ENCODE data around the gene CNKSR3.

CNKSR3 gene

DNA sequence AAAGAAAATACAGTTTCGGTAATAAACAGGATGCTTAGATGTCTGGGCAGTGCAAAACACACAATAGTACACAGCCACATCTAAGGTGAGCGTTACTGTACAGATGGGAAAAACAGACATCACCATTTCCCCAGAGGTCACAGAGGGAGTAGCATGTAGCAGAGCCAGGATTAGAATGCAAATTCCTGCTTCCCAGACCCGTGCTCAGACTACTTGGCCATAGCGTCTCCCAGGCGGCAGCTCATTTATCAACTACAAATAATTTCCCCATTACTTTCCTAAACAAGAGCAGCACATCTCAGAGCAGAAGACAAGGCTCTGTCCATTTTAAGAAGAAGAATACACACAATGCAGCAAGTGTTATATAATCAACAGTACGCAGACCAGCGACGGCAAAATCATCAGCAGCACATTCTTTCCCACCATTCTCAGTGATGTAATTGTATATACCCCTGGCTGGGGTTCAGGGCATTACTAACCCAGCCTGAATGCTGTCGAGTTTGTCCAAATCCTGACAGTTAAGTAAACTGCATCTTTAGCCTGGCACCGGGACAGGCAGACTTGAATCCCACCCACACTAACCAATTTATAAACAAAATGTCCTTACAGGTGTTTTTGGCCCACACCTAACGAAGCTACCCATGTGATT is 61.9 kb downstream of the CNKSR3 start:
- DNase-seq: no peak

DNA sequence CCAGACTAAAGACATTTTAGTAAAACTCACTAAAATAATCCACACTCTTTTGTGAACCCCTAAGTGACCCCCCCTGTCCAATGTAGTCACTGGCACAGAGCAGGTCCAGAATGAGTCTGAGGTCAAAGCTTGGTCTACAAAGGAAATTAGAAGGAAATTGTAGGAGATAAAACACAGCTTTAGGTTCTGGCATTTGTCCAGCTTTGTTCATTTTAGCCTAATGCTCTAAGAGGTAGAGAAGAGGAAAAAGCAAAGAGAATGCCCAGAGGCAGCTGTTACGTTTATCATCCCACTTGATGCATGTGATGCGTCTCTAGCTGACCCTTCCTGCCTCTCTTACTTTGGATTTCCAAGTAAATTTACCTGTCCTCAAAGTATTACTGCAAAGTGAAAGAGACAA is 62.5 kb downstream of the CNKSR3 start:
- DNase-seq: no peak

DNA sequence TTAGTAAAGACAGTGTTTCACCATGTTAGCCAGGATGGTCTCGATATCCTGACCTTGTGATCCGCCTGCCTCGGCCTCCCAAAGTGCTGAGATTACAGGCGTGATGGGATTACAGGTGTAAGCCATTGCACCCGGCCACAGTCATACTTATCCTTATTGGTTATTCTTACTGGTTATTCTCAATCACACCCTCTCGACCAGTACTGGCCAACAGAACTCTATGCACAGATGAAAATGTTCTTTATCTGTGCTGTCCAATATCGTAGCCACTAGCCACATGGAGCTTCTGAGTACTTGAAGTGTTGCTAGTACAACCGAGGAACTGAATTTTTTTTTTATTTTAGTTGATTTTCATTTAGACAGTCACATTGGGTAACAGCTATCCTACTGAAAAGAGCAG is 63.5 kb downstream of the CNKSR3 start:
- no peak for DNase-seq

DNA sequence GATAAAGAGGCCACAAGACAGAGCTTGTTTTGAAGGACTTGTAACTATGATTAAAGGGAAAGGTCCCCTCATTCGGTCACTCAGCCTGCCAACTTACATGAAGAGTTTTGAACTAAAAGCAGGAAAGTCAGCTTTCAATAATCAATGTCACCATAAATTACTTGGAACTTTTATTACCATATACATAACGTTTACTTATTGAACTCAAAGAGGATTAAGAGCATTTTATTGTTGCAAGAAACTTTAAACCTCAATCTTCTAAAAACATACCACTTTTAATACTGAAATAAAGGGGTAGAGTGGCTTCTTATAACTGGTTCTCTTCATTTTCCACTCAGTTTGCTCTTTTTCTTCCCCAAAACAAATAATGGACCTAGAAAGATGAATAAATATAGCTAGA is 65.1 kb downstream of the CNKSR3 start:
- DNase-seq: no peak

DNA sequence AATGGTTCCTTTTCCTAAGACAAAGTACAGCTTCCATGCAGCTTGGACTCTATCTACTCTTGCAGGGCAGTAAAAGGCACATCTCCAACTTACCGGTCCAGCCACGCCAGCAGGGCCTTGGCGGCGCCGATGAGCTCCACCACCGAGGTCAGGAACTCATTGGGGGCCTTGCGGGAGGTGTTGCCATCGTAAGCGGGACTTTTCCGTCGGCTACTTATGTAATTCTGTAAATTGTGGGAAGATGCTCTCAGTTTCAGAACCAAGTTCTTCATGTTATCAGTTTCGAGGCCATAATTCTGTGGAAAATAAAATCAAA is 68.5 kb downstream of the CNKSR3 start:
- no peak for DNase-seq

DNA sequence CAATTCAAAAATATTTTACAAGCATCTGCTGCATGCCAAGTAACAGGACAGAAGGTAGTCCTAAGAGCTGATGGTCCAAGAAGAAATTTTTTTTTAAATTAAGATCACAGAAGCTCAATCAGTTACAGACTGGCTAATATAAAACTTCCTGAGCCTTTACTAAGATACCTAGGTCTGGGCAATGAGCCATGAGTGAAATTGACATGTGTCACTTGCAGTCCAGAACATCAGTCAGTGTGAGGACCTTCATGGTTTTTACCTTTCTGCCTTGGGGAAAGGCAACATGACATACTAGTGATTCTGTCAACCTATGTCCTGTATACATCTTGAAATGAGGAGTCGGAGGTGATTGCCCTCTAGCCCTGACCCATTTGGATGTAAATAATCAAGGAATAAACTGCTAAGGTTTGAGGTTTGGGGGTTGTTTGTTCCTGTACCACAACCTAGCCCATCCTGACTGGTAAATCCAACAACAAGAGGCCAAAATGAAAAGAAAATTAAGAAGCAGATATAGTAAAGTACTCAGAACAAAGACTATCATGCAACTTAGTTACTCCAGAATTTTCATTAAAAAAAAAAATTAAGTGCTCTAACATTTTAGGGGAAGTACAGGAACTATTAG is 70.0 kb downstream of the CNKSR3 start:
- no peak for DNase-seq

DNA sequence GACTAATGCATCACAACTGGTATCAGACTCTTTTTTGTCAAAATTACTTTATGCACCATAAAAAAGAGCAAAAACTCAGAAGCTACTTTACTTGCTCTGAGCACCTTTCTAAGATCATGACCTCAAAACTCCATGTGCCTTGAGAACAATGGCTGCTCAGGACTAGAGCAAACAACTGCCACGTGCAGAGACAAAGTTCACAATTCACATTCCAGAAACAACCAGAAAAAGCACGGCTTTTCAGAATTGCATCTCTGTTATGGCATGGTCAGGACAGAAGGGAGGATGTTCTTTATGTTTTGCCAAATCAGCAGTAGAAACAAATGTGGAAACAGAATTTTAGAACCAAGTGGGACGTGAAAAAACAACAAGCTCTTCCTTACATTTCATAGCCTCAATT is 70.5 kb downstream of the CNKSR3 start:
- no peak for DNase-seq

DNA sequence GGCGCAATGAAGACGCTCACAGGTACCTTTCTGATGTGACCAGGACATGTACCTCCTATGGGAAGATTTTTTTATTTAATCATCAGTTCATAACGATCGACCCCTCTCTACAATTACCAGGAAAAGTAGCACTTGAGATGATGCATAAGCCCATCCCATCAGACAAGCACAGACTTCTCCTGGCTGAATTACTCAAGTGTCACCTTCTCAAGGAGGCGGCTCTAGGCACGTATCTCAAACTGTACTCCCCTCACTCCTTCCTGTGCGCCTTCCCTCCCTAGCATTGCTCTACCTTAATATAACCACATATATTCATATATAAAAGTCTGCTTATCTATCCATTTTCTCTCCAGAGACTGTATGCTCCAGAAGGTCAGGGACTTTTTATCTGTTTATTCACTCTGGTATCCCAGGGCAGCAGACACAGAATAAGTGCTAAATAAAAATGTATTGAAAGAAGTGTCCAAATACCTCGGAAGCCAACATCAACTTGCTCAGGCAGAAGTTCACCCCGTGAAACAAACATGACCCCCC is 71.5 kb downstream of the CNKSR3 start:
- DNase-seq: no peak

DNA sequence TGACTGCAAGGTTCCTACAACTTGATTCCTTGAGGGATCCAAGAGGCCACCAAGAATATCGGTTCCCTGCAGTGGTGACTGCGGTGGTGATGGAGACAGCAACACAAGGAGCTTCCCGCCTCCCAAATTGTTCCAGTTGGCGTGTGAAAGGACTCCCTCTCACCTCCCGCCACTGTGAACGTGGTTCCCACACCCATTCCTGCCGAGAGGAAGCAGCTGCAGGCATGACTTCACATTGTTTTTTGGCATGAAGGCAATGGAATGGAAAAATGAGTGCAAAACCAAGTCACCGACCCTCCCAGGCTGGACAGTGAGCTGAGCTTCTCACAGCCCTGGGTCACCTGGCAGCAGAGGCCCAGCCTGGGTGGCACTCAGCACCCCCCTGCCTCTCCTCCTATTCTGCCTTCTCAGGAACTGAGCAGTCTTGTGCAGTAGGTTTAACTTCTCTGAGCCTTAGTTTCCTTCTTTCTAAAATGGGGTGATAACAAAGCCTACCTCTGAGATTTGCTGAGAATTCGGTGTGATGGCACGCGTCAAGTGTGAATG is 75.0 kb downstream of the CNKSR3 start:
- no peak for DNase-seq

DNA sequence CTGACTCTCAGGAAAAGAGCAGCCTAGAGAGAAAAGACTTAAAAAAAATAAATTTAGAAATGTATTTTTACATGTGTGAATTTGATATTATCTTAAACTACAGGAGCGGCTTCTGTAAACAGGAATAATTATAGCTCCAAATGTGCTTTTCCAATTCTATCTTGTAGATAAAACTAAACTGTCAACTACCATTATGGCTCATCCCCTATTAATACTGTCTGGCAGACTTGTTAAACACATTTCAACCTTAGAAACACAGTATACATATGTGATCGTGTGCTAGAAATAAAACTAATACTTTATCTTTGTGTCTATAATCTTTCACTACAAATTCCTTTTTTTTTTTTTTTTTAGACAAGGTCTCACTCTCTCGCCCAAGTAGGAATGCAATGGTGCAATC is 75.8 kb downstream of the CNKSR3 start:
- no peak for DNase-seq

DNA sequence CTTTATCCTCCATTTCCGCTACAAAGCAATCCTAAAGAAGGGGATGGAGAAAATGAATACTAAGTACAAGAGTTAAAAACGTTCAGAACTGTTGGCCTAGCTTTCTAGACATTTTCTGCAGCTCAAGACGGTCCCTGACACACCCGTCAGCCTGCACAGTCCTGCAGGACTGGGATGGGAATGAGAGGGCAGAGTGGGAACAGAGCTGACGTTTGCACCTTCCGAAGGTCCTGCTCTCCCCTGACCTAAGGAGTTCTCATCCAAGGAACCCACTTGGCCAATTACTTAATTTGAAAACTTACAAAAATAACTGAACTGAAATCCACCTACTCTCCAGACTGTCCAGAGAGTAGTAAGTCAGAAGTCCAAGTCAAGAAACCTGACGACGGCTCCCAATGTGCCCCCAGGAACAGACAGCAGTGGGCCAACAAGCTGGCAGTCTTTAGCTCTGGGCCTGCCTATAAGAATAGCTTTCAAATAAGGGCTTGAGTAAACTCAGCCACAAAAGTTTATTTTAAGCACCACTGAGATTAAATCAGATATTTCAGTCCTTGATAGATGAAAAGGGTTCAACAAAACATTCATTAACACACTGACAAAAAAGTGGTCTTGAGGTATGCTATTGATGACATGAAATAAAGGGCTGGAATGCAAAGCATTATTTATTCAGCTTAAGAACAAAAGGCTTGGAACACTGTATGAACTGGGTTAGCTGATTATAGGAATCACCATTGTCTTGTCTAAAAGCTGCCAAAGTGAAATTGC is 76.8 kb downstream of the CNKSR3 start:
- no peak for DNase-seq

DNA sequence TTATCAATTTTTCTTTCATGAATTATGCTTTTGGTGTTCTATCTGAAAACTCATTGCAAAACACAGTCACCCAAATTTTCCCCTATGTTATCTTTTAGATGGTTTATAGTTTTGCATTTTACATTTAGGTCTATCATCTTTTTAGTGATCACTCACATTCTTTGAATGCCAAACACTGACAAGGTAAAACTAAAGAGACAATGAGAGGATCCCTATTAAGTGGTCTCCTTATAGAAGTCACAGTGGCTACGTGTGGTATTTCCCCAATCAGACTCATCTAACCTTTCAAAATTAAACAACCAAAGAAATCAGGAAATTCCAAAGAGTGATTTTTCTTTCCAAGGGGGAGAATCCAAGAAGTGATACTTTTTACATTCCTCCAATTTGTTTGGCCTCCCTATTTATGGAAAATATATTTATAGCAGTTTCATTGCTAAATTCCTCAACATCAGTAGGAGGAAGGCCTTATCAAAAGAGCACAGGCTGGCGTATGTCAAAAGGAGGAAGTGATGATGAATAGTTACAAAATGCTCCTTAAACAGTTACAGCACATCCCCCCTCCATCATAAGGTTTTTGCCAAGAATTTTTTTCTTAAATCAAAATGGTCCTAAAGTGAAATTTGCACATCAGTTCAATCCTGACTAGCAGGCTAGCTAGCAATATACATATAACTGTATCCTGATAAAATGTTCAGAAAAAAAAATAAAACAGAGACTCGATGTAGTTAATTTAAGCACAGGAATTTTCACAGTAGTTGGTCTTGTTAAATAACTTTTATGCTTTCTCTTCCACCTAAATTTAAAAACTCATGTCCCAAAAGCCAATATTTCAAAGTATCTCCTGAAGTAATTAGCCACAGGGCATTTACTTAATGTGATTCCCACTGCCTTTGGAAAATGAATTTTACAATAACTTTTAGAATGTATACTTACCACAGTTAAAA is 77.7 kb downstream of the CNKSR3 start:
- DNase-seq: no peak

DNA sequence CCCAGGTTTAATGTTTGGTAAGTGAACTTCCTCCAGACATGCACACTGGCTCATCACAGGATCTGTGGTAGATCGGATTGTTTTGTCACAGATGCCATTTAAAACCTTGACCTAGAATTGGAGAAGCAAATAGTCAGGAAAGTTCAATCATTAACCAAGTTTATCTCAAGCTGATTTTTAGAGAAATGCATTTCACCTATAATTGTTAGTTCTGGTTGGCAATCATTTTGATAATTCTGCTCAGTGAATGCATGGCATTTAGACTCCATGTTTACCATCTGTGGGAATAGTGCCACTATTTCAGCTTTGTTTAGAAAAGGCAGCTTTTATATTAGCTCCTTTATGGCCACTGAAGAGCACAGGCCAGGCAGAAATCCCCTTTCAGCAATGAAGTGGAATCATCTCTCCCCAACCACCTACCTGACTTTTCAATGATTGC is 80.0 kb downstream of the CNKSR3 start:
- no peak for DNase-seq

DNA sequence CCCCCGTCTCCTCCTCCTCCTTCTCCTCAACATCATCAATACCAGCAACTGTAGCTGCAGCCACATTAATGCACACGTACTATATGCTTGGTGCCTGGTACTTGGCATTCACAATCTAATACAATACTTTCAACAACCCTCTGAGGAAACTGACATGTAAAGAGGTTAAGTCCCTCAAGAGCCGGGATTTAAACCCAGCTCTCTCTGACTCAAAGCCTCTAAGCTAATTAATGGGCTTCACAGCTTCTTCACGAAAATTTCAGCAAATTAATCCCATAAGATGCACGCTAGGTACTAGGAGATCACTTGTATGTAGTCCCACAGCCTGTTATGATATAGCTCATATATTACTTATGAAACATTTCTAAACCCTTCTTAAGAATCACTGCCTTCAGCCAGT is 80.8 kb downstream of the CNKSR3 start:
- DNase-seq: no peak

DNA sequence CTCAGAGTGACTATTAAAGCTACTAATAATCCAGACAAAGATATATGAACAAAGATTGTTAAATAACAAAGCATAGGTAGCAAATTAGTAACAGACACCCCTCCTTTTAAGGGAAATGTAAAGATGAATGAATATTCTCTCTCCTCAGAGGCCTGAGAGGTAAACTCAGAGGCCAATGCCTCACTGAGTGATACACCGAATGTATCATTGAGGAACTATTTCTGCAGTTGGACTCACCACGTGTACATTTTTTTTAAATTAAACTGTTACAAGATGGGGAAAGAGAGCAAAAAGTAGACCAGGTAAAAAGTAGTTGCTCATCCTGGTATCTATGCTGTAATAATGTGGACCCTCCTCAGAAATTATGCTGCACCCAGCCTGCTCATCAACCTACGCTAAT is 81.6 kb downstream of the CNKSR3 start:
- no peak for DNase-seq

DNA sequence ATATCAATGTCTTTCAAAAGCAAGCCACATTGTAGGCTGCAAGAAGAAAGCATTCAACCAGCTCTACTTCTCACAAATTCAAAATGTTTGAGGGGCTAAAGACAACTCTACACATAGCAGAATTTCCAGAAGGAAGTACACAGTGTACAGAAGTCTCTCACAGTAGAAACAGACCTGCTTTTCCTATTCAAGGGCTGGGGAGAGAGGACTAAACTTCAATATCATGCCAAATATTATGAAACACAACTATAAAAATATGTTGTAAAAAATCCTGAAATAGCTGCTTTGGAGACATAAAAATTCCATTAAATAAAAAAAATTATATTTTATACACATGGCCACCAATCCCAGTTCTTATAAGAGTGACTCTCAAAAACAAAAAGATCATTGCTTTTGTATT is 83.0 kb downstream of the CNKSR3 start:
- DNase-seq: no peak

DNA sequence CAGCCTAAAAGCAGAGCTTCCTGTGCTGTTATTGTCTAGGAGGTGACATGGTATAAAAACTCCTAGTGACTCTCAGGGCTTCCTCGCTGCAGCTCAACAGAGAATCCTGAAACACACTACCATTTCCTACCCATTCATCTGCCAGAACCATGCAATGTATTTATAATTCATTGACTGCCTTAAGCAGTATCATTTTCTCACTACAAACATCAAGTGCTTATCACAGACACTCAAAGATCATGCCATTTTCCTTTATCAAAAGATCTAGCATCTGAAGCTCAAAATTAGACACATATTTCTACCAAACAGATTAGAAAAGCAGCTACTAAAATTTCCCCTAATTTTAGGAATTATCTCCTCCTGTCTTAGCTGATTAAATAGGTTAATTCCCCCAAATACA is 83.5 kb downstream of the CNKSR3 start:
- no peak for DNase-seq

DNA sequence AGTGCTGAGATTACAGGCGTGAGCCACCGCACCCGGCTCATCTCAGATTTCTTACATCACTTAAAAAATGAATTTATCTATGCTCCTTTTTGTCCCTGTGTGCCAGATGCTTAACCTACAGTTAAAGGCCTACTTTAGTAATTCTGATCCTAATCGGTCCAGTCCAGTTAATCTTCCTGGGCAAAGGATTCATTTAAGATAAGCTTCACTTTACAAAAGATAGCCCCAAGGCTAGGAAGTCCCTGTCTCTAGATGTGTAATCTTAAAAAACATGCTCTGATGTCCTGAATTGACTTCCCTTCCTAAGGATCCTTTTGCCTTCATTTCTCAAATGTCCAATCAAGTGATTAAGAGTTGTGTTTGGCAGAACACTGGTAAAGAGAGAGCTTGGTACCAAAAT is 85.5 kb downstream of the CNKSR3 start:
- DNase-seq: no peak

DNA sequence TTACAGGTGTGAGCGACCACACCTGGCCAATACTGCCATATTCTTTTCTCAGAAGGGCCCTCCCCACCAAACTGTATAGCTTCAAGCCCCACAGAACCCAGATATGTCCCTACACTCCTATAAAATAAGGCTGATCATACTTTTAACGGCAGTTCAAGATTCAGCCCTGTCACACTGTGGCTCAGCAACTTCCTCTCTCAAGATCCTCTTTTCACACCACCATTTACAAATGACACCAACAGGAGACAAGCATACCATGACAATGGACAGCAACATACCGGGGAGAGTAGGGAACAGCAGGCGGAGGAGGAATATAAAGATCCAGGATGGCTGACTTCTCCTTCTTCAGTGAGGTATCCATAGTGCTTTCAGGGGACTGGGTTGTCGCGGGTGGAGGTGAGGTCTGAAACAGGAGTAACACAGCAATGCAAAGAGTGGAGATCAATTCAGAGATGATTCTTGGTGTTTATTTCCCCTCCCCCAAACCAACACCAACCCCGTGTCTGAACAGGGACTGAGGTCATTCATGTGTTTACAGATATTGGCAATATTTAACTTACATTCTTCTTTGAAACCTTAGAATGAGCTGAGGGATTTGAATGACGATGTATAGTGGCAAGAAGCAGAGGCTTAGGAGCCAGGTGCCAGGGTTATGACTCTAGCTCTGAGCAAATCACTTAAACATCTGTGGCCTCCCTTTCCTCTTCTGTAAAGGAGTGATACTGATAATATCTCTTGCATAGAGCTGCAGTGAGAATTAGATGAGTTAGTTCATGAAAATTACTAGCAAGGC is 96.3 kb downstream of the CNKSR3 start:
- no peak for DNase-seq

DNA sequence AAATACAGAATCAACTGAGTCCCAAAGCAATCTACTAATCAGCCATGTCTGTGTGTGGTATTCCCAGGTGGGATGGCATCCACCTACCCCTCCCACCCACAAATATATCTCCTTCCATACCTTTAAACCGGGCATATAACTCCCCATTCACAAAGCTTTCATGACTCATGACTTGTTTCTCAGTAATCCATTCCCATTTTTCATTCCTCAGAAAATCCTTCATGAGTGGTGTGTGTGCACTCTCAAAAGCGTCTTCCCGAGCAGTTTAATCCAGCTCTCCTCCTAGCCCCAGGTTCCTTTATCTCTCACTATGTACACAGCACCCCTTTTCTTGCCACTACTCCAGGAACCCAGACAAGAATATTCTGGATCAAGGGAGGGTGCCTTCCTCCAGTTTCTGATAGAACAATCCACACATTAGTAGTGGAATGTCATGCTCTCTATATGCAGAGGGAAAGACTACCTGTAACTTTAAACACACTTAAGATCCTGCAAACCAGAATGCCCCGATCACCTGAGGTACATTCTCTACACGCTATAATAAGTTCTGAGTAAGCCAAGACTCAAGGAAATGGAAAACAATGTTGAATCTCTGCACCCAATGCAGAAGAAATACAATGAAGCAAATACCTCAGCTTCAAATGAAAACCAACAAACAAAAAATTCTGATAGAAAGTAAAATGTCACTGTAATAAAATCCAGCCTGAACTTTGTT is 98.2 kb downstream of the CNKSR3 start:
- no peak for DNase-seq

DNA sequence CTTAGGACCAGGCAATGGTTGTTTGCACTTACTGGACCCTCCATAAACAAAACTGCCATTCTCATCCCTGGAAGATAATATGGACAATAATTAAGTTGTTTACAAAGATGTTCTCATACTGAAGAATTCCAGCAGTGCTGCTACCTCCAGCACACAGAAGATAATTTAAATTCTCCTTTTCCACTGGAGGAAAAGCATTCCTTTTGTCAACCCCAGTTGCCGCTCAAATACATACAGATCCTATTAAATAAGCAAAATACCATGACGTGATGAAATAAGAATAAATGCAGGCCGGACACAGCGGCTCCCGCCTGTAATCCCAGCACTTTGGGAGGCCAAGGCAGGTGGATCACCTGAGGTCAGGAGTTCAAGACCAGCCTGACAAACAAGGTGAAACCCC is 99.4 kb downstream of the CNKSR3 start:
- no peak for DNase-seq

Measured in activated CD4-positive, alpha-beta T cell treated with anti-CD3 and anti-CD28 coated beads, Interleukin-2, amount 50 U/mL, for 48 hours (primary cell).